D721Med (cell line): Measurements from ENCODE around the gene SMCO2.

ENCODE experiments used
- DNase-seq: peaks from one replicate; pipeline ENCODE4 v3.0.0; 2011; ENCODE audit warnings: low spot score; ENCODE audit not compliant: insufficient read length
- FAIRE-seq: peaks from 2 replicates; lab custom pipeline; 2011; peaks lifted over from hg19 to GRCh38; lab: Jason Lieb, UNC
- TF ChIP-seq, protein P1 (sequence below): IDR thresholded peaks from 2 replicates; pipeline ENCODE4 v1.5.1; 2012; ENCODE audit warnings: mild to moderate bottlenecking, control low read depth; ENCODE audit not compliant: insufficient read depth; ENCODE audit errors: missing control alignments

Gene SMCO2

DNA sequence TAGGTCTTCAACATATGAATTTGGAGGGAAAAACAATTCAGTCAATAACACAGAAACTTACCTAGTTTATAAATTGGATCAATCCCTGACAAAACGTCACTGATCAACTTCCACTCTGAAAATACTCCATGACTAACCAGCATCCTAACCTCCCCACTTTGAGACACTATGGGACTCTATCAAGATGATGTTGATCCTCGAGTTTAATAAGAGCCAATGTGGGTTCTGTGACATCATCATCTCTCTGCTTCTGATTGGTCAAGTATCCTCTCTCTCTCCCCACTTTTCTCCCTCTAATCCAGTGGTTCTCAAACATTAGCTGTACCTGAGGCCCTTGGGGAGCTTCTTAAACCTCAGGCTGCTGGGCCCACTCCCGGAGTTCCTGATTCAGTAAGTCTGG is at the start of gene SMCO2:
TSS of gene SMCO2 (plus strand) at position 301 of the 400 bp plus-strand sequence. CDS start 23,896 bp downstream, outside the sequence.
- TF ChIP-seq, protein P1, sequence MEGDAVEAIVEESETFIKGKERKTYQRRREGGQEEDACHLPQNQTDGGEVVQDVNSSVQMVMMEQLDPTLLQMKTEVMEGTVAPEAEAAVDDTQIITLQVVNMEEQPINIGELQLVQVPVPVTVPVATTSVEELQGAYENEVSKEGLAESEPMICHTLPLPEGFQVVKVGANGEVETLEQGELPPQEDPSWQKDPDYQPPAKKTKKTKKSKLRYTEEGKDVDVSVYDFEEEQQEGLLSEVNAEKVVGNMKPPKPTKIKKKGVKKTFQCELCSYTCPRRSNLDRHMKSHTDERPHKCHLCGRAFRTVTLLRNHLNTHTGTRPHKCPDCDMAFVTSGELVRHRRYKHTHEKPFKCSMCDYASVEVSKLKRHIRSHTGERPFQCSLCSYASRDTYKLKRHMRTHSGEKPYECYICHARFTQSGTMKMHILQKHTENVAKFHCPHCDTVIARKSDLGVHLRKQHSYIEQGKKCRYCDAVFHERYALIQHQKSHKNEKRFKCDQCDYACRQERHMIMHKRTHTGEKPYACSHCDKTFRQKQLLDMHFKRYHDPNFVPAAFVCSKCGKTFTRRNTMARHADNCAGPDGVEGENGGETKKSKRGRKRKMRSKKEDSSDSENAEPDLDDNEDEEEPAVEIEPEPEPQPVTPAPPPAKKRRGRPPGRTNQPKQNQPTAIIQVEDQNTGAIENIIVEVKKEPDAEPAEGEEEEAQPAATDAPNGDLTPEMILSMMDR = no peak
- DNase-seq (no peak), FAIRE-seq (no peak)

DNA sequence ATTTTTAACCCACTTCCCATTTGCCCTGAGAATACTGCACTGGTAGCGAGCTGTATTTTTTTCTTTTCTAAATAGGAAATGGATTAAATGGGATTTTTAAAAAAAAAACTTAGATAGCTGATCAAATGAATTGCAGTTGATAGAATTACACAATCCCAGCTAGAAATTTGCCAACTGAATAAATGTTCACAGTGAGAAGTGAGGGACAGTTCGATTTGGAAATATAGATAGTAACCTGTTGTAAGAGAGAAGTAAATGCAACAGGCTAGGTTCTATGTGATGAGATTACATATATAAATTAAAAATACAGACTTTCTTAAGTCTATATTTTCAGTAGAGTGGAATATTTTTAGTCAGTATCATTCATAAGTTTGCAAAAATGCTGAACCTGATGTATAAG is 48.1 kb upstream of the SMCO2 start:
- DNase-seq (no peak), FAIRE-seq (no peak)
- TF ChIP-seq, protein P1 = no peak

DNA sequence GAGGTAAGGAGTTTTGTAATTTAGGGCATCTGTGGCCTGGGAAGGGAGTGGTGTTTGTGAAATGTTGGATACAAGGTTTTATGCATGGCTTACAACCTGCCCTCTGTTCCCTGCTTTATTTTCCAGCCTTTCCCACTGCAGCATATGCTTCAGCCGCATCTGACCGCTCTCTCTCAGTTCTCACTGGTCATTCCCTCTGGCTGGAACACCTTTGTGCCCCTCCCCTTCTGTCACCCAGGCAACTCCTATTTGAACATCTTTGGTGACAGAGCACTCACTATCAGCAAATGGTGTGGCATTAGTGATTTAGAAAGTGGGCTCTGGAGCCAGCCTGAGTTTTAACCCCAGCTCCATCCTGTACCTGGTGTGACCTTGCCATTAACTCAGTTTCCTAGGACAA is 47.5 kb upstream of the SMCO2 start:
- FAIRE-seq (no peak), DNase-seq (no peak)
- TF ChIP-seq, protein P1 = no peak

DNA sequence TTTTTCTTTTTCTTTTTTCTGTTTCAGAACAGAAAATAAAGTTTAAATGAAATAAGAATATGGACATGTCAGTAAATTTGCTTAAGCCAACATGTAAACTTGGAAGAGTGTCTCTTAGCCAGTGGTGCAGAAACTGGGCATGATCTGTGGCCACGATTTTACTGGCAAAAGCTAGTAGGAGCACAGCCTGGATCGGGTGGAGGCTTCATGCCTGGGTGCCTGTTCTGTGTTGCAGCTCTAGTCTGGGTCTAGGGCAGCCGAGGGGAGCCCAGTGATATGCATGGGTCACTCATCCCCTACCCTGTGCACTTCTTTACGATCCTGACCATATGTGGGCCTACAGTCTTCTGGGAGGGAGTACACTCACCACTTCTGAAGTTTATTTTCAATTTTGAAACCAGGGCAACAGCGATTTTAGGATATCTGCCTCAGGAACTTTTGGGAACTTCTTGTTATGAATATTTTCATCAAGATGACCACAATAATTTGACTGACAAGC is 45.6 kb upstream of the SMCO2 start:
- no peak for FAIRE-seq
- DNase-seq = no peak
- TF ChIP-seq, protein P1 = no peak

DNA sequence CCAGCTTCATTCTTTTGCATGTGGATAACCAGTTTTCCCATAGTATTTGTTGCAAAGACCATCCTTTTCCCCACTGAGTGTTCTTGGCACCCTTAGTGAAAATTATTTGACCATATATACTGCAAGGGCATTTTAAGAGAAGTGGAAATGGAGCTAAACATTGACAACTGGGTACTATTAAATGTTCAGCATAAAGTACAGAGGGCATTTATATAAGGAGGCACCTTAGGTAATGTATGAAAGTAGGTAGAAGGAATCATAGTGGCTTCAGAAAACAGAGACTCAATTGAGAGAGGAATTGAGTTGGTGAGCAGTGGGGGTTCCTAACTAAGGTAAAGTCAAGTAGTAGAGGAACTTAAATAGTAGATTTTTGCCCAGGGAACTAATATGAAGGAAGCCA is 34.5 kb upstream of the SMCO2 start:
- no peak for DNase-seq
- TF ChIP-seq, protein P1 = no peak
- FAIRE-seq = no peak

DNA sequence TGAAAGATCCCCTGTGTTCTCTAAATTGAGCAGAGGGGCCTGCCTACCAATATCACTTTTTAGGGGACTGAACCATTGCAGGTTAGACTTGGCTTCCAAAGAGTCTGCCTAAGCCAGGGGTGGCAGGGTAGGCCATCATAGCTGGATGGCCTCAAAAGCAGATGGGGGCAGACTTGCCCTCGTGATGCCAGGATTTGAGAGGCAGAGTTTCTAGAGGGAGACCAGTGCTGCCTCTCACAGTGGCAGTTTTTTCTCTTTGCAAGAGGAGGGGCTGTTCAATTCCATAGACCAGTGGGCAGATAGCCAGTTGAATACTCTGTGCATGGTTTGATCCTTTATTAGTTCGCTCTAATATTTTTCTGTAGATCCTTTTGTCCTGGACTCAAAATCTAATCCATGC is 23.8 kb upstream of the SMCO2 start:
- TF ChIP-seq, protein P1 = no peak
- FAIRE-seq (no peak), DNase-seq (no peak)

DNA sequence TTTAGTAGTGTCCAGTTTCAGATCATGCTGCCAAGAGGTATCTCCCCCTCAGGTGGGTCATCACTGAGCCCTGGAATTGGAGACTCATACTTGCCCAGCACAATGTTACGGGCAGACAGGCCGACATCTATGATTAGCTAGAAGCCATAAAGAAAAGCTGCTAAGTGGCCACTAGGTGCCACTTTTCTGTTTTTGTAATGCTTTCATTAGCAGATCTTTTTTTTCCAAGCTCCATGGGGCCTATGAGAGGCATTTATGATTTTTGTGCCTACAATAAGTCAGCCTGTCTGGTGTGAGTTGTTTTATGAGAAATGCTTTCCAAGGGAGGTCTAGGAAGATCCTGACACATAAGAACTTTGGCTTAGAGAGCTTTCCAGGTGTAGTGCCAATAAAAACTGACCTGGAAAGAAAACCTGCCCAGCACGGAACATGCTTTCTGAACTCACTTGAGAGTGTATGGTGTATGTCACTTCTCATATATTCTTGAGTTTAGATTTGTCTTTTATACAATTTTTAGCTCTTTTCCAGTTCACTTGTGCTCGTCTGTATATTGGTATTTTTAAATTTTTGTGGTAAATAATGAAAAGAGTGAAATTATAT is 21.8 kb upstream of the SMCO2 start:
- FAIRE-seq = no peak
- TF ChIP-seq, protein P1 = peak; percentile 45

More for the DNA sequence above, 21.8 kb upstream of the SMCO2 start:
- DNase-seq = no peak
